SK-N-SH (cell line): ENCODE measurements around the gene PCDH1.

Source experiments
- CHD2 ChIP-seq: fragments of 150-350 bp; IDR thresholded peaks from 2 replicates; pipeline ENCODE4 v1.6.1; 2018; ENCODE audit warnings: low read length; ENCODE audit not compliant: partially characterized antibody
- NFIC ChIP-seq: IDR thresholded peaks from 2 replicates; pipeline ENCODE4 v1.4.0; 2012; ENCODE audit warnings: borderline replicate concordance
- POLR2AphosphoS5 ChIP-seq: IDR thresholded peaks from 2 replicates; pipeline ENCODE4 v1.6.1; 2012; ENCODE audit warnings: low read depth, low read length
- SIN3A ChIP-seq: IDR thresholded peaks from 2 replicates; pipeline ENCODE4 v1.6.1; 2012; ENCODE audit warnings: low read depth, mild to moderate bottlenecking, low read length, moderate library complexity, borderline replicate concordance
- SMC3 ChIP-seq: IDR thresholded peaks from 2 replicates; pipeline ENCODE4 v1.6.1; 2012; ENCODE audit warnings: low read depth, low read length, improper control_type of control experiment
- TCF12 ChIP-seq: IDR thresholded peaks from 2 replicates; pipeline ENCODE4 v1.4.0; 2012
- TEAD4 ChIP-seq: IDR thresholded peaks from 2 replicates; pipeline ENCODE4 v1.4.0; 2012; ENCODE audit warnings: mild to moderate bottlenecking, borderline replicate concordance; ENCODE audit not compliant: insufficient read depth
- YY1 ChIP-seq: IDR thresholded peaks from 2 replicates; pipeline ENCODE4 v1.4.0; 2012; ENCODE audit warnings: low read depth, mild to moderate bottlenecking
- TF ChIP-seq, protein P1 (sequence below): fragments of 200-600 bp; sonication (generic); IDR thresholded peaks from 2 replicates; pipeline ENCODE4 v1.6.1; 2017; ENCODE audit warnings: antibody characterized with exemption, mild to moderate bottlenecking, moderate library complexity
- TF ChIP-seq, protein P2 (sequence below): IDR thresholded peaks from 2 replicates; pipeline ENCODE4 v1.4.0; 2012; ENCODE audit warnings: low read depth
- TF ChIP-seq, protein P3 (sequence below): IDR thresholded peaks from 2 replicates; pipeline ENCODE4 v1.4.0; 2012; ENCODE audit warnings: low read depth, borderline replicate concordance

DNA sequence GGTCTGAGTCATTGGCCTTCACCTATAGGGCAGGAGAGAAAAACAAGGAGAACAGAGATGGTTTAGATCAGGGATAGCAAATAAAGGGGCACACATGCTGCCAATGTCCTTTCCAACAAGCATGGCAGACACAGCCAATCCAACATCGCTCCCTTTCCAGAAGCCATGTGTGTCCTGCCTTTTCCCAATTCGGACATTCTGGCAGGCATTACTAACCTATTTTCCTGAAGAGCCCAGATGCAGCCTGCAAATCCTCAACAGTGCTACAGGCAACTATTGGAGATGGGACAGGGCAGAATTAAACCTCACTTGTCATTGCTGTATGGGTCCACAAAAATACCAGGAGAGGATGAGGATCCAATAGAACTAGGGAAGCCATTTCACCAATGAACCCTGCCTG, 12.8 kb downstream of the PCDH1 start:
- no peak for TF ChIP-seq SMC3
- TF ChIP-seq TCF12 = no peak
- TF ChIP-seq, protein P1, sequence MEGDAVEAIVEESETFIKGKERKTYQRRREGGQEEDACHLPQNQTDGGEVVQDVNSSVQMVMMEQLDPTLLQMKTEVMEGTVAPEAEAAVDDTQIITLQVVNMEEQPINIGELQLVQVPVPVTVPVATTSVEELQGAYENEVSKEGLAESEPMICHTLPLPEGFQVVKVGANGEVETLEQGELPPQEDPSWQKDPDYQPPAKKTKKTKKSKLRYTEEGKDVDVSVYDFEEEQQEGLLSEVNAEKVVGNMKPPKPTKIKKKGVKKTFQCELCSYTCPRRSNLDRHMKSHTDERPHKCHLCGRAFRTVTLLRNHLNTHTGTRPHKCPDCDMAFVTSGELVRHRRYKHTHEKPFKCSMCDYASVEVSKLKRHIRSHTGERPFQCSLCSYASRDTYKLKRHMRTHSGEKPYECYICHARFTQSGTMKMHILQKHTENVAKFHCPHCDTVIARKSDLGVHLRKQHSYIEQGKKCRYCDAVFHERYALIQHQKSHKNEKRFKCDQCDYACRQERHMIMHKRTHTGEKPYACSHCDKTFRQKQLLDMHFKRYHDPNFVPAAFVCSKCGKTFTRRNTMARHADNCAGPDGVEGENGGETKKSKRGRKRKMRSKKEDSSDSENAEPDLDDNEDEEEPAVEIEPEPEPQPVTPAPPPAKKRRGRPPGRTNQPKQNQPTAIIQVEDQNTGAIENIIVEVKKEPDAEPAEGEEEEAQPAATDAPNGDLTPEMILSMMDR = no peak
- no peak for TF ChIP-seq NFIC
- no peak for TF ChIP-seq POLR2AphosphoS5
- no peak for TF ChIP-seq CHD2
- TF ChIP-seq, protein P2, sequence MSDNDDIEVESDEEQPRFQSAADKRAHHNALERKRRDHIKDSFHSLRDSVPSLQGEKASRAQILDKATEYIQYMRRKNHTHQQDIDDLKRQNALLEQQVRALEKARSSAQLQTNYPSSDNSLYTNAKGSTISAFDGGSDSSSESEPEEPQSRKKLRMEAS = no peak
- TF ChIP-seq YY1 = no peak
- TF ChIP-seq TEAD4 = no peak
- TF ChIP-seq SIN3A = no peak
- TF ChIP-seq, protein P3, sequence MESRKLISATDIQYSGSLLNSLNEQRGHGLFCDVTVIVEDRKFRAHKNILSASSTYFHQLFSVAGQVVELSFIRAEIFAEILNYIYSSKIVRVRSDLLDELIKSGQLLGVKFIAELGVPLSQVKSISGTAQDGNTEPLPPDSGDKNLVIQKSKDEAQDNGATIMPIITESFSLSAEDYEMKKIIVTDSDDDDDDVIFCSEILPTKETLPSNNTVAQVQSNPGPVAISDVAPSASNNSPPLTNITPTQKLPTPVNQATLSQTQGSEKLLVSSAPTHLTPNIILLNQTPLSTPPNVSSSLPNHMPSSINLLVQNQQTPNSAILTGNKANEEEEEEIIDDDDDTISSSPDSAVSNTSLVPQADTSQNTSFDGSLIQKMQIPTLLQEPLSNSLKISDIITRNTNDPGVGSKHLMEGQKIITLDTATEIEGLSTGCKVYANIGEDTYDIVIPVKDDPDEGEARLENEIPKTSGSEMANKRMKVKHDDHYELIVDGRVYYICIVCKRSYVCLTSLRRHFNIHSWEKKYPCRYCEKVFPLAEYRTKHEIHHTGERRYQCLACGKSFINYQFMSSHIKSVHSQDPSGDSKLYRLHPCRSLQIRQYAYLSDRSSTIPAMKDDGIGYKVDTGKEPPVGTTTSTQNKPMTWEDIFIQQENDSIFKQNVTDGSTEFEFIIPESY = no peak
